CD4-positive, alpha-beta T cell treated with Interleukin-6 for 4 hours (primary cell): Measurements from ENCODE around the gene CHMP2A.

Experiments
- DNase-seq: peaks from one replicate; pipeline ENCODE4 v3.0.0-alpha.2; 2020; ENCODE audit warnings: mixed read lengths

Gene CHMP2A

GRCh38 chr19:58569943-58570670, 15.2 kb upstream of the CHMP2A start:
- DNase-seq = no peak

- no peak for DNase-seq
Measured at GRCh38 chr19:58569191-58569942, 14.5 kb upstream of the CHMP2A start.

GRCh38 chr19:58568453-58569130, 13.7 kb upstream of the CHMP2A start:
- no peak for DNase-seq

- DNase-seq = no peak
Measured at GRCh38 chr19:58566989-58567388, 12.1 kb upstream of the CHMP2A start.

- DNase-seq = no peak
Measured at GRCh38 chr19:58563823-58564222, 8.9 kb upstream of the CHMP2A start.

GRCh38 chr19:58563034-58563573, 8.2 kb upstream of the CHMP2A start:
- DNase-seq = peak; percentile 57

- DNase-seq = peak; percentile 53
Measured at GRCh38 chr19:58562122-58563033, 7.5 kb upstream of the CHMP2A start.

GRCh38 chr19:58561373-58562121, 6.6 kb upstream of the CHMP2A start:
- no peak for DNase-seq

- DNase-seq = no peak
Measured at GRCh38 chr19:58560921-58561320, 6.0 kb upstream of the CHMP2A start.

- DNase-seq = no peak
Measured at GRCh38 chr19:58560007-58560887, 5.3 kb upstream of the CHMP2A start.

GRCh38 chr19:58559275-58560006, 4.5 kb upstream of the CHMP2A start:
- DNase-seq = peak; percentile 58

GRCh38 chr19:58558623-58559274, 3.8 kb upstream of the CHMP2A start:
- peak; percentile 99 for DNase-seq

- DNase-seq = peak; percentile 62
Measured at GRCh38 chr19:58558066-58558622, 3.2 kb upstream of the CHMP2A start, which contains the start of gene UBE2M. TSS of gene UBE2M (minus strand) at chr19:58558611. CDS start at chr19:58558381, 230 bp downstream.

GRCh38 chr19:58557221-58558065, 2.5 kb upstream of the CHMP2A start:
- DNase-seq = no peak

GRCh38 chr19:58556622-58557220, 1.8 kb upstream of the CHMP2A start:
- DNase-seq = no peak

- DNase-seq = no peak
Measured at GRCh38 chr19:58555920-58556621, 1.2 kb upstream of the CHMP2A start.
